Measurements from ENCODE around the gene DPP6.

Gene DPP6

GRCh38 chr7:154385214-154385613 is 333.0 kb downstream of the DPP6 start:
- Histone ChIP-seq H3K4me3 (ENCODE audit: low read depth, low read length) (no peak overlapping the region), H3K36me3 (no peaks in the 10 kb centered on the region), H3K4me1 (peaks cover 13% of the 10 kb centered on the region), H3K27me3 (no peaks in the 10 kb centered on the region), H3K9me3 (no peaks in the 10 kb centered on the region)
- no peak for DNase-seq
- no peak for TF ChIP-seq CTCF (IDR thresholded peaks at IDR 0.05; ENCODE audit: low read depth, low read length)

GRCh38 chr7:154387252-154387651 is 335.1 kb downstream of the DPP6 start:
- DNase-seq = no peak
- Histone ChIP-seq H3K36me3 (no peaks in the 10 kb centered on the region), H3K27me3 (no peaks in the 10 kb centered on the region), H3K4me1 (peaks cover 10% of the 10 kb centered on the region), H3K9me3 (no peaks in the 10 kb centered on the region), H3K4me3 (ENCODE audit: low read depth, low read length) (no peak overlapping the region)
- TF ChIP-seq CTCF (IDR thresholded peaks at IDR 0.05; ENCODE audit: low read depth, low read length) = no peak

GRCh38 chr7:154388412-154388811 is 336.2 kb downstream of the DPP6 start:
- H3K4me1 ChIP-seq = peaks cover 15% of the 10 kb centered on the region
- no peaks in the 10 kb centered on the region for H3K36me3 ChIP-seq
- H3K9me3 ChIP-seq = no peaks in the 10 kb centered on the region
- no peaks in the 10 kb centered on the region for H3K27me3 ChIP-seq
- no peak for TF ChIP-seq CTCF (IDR thresholded peaks at IDR 0.05; ENCODE audit: low read depth, low read length)
- DNase-seq = peak; percentile 74
- peak overlapping the region; percentile 42 for H3K4me3 ChIP-seq (ENCODE audit: low read depth, low read length)

- no peaks in the 10 kb centered on the region for H3K9me3 ChIP-seq
- H3K27me3 ChIP-seq = no peaks in the 10 kb centered on the region
- peaks cover 15% of the 10 kb centered on the region for H3K4me1 ChIP-seq
- no peaks in the 10 kb centered on the region for H3K36me3 ChIP-seq
- no peak for DNase-seq
- H3K4me3 ChIP-seq (ENCODE audit: low read depth, low read length) = peak overlapping the region; percentile 42
- TF ChIP-seq CTCF (IDR thresholded peaks at IDR 0.05; ENCODE audit: low read depth, low read length) = no peak
These were observed 336.8 kb downstream of the DPP6 start for GRCh38 chr7:154388999-154389398.

- Histone ChIP-seq H3K4me3 (ENCODE audit: low read depth, low read length) (no peak overlapping the region), H3K9me3 (no peaks in the 10 kb centered on the region), H3K27me3 (no peaks in the 10 kb centered on the region), H3K4me1 (peaks cover 15% of the 10 kb centered on the region), H3K36me3 (no peaks in the 10 kb centered on the region)
- no peak for DNase-seq
- TF ChIP-seq CTCF (IDR thresholded peaks at IDR 0.05; ENCODE audit: low read depth, low read length) = no peak
These were observed 338.8 kb downstream of the DPP6 start for GRCh38 chr7:154390961-154391360.

GRCh38 chr7:154394804-154395203 is 342.6 kb downstream of the DPP6 start:
- Histone ChIP-seq H3K4me3 (ENCODE audit: low read depth, low read length) (no peak overlapping the region), H3K36me3 (no peaks in the 10 kb centered on the region), H3K9me3 (no peaks in the 10 kb centered on the region), H3K27me3 (no peaks in the 10 kb centered on the region), H3K4me1 (peaks cover 10% of the 10 kb centered on the region; the same call in 1 of the 2 replicates)
- no peak for TF ChIP-seq CTCF (IDR thresholded peaks at IDR 0.05; ENCODE audit: low read depth, low read length)
- no peak for DNase-seq

Data from BE2C (cell line).